Activated CD4-positive, alpha-beta T cell treated with anti-CD3 and anti-CD28 coated beads, Interleukin-2, amount 50 U/mL, for 16 hours (primary cell): Measurements from ENCODE around the gene RMND5A.
A peak's percentile ranks its signal among the peaks of the same experiment; 100 is the strongest.
"Not testable (repeated sequence)": the region's sequence is repeated elsewhere in the genome, so short reads cannot be mapped to it uniquely, and the experiment has no call there.

ENCODE experiments used
- DNase-seq: peaks from one replicate; pipeline ENCODE4 v3.0.0-alpha.2; 2020

Gene RMND5A

DNA sequence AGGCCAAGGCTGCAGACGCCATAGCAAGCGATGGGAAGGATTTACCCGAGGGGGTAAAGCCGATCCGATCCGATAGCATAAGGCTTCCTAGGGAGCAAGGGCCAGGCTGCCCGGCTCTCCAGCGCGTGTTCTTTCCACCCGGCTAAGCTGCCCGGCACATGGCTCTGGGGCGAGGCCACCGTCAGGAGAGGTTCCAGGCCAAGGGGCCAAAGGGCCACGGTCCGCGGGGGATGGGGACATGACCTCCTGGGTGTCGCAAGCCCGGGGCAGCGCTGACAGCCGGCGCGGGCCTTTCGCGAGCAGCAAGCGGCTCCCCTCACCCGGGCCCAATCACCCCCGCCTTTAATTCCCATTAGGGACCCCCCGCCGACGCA lies 841 bp upstream of the RMND5A start:
- not testable (repeated sequence) for DNase-seq

DNA sequence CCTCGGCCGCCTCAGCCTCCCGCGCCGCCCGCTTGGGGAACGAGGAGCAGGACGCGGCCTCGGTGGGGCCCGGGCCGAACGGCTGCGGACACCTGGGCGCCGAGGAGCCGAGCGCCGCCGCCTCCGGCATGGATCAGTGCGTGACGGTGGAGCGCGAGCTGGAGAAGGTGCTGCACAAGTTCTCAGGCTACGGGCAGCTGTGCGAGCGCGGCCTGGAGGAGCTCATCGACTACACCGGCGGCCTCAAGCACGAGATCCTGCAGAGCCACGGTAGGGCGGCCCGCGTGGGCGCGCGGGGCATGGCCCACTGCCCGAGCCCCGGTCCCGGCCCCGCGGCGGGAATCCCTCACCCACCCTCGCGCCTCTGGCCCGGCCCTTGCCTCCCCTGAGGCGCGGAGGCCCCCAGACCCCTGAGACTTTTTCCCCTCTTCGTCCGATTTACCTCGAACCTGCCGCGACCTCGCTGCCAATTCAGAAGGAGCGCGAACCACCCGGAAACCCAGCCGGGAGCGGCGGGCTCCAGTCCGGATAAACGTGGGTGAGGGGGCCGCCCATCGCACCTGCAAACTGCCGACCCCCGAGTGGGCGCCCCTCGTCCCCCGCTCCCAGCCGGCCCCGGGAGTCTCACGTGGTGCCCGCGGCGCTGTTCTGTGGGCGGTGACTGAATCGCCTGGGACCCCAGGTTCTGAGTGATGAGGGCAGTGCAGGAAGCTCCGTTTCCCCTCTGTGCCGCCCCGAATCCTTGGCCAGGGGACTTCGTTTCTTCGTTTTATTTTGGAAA lies 639 bp downstream of the RMND5A start:
- peak; percentile 51 for DNase-seq

DNA sequence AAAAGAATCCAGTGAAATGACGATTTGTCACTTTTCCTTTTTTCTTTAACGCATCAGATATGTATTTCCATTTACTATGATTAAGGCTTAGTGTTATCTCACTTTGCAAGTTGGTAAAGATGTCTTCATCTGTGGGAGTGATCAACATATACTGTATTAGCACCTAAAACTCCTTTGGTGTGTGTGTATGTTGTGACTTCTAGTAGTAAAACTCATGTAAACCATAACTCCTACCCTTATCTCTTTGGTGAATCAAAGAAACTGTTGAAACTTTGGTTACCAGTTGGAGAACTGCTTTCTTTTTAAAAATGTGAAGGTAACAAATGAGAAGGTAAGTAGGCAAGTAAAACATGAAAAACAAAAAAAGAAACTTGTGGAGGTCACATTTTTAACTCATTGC lies 5.6 kb downstream of the RMND5A start:
- DNase-seq: not testable (repeated sequence)

DNA sequence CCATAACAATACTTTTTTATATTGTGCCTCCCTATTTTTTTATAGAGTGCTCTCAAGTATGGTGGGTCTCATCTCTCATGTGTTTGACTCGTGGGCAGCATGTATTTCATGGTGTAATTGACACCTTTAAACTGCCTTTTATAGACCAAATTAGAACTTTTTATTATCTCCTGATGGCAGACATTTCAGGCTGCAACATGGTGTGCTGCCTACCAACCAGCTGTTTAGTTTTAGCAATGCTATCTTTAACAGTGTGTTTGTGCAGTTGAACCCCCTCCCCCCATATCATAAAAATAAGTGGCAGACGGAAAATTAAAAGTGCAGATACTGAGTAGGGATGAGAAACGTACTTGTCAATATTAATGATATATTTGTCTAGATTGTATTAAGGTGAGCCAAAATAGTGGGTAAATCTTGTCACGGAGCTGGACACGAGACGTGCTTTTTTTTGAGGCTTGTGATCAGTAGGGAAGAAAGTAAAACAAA lies 12.0 kb downstream of the RMND5A start:
- DNase-seq: not testable (repeated sequence)

DNA sequence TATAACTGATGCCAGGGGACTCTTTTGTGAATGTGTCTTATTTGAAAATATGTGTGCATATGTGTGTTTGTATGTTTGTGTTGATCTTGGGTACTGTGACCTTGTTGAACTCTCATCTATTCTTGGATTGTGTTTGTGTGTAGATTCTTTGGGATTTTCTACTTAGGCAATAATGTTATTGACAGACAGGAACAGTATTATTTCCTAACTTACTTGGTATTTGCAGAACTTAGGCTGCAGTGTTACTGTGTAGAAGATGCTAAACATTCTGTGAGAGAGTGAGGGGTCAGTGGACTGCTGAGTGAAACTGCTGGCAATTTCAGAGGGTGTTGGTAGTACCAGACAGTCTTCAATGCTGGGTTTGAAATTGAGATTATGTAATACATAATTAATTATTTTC lies 12.7 kb downstream of the RMND5A start:
- not testable (repeated sequence) for DNase-seq

DNA sequence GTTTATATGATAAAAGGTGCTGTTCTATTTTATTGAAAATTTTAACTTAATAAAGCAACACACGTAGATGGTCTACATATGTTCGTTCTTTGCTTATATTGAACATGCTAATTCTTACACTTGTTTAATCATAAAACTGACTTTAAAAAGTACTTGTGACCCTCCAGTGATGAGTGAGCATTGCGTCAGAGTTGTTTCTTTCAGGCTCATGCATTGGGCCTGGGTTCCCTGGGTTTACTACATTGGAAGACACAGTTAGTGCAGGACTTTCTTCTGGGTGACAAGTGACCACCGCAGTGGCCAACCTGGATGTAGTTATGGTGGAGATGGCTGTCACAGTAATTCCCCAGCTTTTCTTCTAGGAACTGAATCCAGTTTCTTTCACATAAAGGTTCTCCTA lies 13.4 kb downstream of the RMND5A start:
- not testable (repeated sequence) for DNase-seq

DNA sequence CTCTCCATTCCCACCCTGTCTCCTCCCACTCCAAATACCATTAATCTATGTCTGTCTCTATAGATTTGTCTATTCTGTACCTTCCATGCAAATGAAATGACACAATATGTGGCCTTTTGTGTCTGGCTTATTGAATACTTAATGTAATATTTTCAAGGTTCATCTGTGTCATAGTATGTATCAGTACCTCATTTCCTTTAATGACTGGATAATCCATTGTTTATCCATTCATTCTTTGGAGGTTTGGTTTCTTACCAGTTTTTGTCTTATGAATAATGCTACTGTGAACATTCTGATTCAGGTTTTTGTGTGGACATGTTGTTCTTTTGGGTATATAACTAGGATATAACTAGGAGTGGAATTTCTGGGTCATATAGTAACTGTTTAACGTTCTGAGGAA lies 14.8 kb downstream of the RMND5A start:
- DNase-seq: not testable (repeated sequence)

DNA sequence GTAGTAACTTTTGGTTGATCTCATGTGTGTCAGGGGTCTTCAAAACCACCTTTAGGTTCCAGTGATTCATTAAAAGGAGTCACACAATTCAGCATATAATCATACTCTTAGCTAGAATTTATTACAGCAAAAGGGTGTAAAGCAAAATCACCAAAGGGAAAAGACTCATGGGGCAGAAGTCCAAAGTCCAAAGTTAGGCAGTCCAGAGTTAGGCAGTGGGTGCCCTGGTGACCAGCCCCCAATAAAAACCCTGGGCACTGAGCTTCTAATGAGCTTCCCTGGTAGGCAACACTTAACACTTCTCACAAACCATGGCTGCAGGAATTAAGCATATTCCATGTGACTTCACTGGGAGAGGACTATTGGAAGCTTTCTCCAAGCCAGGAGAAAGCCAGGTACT lies 19.4 kb downstream of the RMND5A start:
- not testable (repeated sequence) for DNase-seq

DNA sequence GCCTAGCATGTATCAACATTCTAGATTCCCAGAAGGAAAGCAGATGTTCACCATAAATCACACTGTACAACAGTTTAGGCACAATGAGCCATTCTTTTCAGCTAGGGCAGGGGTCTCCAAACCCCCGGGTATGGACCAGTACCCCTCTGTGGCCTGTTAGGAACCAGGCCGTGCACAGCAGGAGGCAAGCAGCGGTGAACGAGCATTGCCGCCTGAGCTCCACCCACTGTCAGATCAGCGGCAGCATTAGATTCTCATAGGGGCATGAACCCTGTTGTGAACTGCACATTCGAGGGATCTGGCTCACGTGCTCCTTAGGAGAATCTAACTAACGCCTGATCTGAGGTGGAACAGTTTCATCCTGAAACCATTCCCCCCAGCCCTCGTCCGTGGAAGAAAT lies 19.8 kb downstream of the RMND5A start:
- DNase-seq: not testable (repeated sequence)

DNA sequence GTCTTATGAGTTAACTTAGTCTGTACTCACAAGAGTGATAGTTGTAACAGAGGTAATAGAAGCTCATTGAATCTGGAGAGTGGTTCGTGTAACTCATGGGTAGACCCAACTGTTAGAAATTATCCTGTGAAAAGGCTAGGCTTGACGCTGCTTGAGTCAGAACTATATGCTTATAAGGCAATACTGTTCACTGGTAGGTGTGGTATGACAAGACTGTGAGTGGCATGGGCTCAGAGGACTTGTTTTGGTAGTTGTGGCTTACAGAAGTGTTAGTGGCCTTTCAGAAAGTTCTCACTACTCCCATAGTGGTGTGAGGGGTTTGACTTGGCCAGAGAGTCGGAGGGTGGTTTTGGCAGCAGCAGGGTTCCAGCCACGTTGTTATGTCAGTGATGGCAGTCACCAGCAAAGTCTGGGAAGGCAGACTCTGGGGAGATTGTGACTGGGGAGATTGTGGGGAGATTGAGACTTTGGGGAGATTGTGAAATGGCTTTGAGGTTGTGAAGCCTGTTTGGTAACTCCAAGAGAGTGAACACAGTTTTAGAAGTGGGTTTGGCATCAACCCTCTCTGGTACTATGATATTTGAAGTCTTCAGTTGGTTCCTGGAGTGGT lies 21.9 kb downstream of the RMND5A start:
- DNase-seq: not testable (repeated sequence)

DNA sequence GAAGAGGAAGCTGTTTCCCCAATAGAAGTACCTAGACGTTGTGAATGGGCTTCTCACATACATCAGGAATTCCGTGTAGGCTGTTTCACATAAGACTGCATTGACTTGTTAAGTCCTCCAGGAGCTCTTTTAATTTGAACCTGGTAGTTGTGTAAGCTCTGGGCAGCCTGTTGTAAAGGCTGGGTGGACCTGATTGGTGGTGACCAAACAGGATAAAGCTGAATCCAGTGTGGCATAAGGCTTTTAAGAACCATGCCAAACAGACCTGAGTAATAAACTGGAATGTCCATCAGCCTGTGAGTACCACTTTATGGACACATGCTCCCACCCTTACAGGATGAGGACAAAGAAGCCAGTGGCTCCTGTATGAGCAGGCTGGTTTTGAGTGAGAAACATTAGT lies 24.1 kb downstream of the RMND5A start:
- no peak for DNase-seq

DNA sequence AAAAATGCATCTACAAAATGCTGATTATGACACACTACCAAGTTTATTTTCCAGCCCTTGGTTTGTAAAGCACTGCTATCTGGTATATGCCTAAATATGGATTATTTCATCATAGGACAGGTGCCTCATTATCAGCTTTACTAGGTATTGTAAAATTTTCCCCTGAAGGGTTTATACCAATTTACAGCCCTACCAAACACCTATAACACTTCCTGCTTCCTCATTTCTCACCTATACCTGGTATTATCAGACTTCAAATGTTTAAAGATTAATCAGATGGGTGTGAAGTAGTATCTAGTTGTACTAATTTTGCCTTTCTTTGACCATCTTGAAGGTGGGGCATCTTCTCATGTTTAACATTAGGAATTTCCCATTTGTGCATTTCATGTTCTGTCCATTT lies 26.8 kb downstream of the RMND5A start:
- DNase-seq: no peak

DNA sequence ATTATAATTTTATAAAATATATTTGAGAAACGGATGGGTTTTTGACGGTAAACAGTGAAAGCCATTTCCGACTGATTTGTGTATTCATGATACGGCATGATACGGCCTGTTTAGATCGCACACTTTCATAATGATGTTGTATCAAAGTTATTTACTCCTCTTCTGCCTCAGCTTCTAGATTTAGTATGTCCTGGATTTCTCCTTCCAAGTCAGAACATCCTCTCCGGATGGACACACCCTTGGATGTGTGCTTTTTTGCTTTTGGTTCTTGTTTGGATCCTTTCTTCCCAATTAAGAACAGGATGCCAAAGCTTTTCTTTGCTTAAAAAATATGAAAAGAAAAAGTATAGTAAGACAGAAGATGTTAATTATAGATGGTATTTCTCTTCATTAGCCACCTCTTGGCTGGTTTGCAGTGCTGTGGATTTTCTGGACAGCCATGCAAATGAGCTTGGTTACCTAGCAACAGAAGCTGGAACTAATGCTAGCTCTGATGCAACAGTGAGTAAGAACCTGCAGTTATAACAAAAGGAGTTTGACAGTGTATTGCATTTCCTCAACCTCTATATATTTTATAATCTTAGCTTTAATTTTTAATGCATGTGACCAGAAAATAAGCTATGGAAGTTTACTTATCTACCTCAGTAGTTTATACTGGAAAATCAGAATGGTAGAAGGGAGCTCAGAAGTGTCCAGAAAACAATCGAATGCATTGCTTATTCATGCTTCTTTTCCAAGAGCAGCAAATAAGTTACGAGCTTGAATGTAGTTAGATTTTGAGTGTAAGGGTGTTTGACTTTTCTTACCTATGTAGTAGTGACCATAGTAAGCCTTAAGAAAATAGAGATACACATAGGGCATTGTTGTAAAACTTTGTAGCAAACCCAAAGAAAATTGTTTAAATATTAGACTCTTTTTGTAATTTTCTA lies 27.9 kb downstream of the RMND5A start:
- peak; percentile 37 for DNase-seq

DNA sequence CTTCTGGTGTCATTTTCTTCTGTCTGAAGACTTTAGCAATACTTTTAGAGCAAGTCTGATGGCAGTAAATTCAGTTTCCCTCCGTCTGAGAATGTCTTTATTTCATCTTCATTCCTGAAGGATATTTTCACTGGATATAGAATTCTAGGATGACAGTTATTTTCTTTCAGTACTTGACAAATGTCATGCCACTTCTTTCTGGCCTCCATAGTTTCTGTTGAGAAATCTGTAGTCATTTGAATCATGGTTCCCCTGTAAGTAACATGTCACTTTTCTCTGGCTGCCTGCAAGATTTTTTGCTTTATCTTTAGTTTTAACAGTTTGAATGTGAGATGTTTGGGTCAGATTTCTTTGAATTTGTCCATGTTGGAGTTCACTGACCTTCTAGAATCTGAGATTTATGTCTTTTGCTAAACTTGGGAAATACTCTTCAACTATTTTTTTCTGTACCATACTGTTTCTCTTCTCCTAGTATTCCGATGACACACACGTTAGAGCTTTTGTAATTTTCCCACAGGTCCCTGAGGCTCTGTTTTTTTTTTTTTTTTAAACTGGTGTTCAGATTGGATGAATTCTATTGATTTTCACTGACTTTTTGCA lies 30.2 kb downstream of the RMND5A start:
- no peak for DNase-seq

DNA sequence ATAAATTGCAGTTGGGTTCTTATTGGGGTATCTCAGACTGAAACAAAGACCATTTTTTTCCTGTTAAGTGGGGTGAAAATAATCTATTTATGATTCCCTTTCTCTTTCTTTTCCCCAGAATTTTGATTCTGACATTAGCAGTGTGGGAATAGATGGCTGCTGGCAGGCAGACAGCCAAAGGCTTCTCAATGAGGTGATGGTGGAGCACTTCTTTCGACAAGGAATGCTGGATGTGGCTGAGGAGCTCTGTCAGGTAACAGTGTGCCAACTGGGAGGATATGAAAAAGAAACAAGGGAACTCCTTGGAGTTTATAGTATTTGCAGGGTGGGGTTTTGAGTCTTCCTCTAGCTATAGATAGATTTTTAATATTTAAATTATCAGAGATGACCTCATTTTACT lies 31.7 kb downstream of the RMND5A start:
- no peak for DNase-seq

DNA sequence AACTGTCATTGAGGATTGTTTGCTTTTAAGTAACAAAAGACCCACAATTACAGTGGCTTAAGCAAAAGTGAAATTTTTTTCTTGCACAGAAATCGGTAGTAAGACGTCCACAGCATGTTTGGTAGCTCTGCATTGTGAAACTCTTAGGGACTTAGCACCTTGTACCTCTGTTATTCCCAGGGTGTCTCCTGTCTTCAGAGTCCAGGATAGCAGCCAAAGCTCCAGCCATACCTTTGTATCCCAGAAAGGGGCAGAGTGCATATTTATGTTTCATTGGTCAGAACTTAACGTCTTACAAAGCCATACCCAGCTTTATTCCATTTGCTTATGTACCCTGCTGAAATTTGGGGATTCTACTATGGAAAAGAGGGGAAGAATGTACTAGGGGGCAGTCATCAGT lies 32.8 kb downstream of the RMND5A start:
- no peak for DNase-seq

DNA sequence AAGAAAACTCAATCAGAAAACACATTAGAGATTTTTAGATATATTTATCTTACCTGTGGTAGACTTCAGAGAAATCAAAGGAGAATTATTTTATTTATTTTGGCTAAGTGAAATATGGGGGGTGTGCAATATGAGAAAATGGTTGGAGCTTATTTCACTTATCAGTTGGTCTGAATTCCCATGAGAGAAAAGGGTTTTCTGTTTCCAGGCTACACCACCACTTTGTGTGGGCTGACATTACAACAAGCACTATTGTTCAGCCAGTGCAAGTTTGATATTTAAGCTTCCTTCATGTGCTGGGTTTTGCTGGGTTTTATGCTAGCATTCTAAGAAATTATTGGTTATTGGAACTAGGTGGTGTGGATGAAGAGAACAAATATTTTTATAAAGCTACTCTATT lies 33.5 kb downstream of the RMND5A start:
- no peak for DNase-seq

DNA sequence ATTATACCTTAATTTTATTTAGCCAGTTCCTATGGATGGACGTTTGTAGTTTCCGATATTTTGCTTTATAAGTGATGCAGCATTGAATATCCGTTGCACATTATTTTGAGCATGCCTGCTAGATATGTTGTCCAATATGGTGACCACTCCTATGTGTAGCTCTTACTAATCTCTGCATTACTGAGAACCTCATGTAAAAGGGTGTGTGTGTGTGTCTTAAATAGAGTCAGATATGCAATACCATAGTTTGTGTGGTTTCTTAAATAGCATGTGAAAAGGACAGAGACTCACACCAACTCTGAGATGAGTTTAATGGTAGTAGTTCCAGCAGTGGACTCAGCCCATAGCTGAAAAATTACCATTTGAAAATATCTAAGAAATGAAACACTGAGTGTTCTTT lies 38.3 kb downstream of the RMND5A start:
- no peak for DNase-seq

DNA sequence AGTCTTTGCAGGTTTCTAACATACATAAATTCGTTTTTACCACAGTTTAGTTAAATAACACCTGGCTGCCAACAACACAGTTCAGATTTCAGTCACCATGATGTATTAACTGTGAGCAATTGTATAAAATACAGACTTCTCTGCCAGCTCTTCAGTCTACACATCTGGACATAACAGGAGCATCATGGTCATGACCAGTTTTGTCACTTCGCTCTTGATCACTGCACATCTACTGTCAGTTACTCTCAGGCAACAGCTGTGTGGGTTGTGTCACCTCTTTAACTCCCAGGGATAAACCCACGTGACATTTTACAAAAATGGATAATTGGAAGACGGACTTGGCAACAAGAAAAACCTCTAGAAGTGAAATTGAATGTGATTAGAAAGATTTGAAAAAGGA lies 40.3 kb downstream of the RMND5A start:
- no peak for DNase-seq

DNA sequence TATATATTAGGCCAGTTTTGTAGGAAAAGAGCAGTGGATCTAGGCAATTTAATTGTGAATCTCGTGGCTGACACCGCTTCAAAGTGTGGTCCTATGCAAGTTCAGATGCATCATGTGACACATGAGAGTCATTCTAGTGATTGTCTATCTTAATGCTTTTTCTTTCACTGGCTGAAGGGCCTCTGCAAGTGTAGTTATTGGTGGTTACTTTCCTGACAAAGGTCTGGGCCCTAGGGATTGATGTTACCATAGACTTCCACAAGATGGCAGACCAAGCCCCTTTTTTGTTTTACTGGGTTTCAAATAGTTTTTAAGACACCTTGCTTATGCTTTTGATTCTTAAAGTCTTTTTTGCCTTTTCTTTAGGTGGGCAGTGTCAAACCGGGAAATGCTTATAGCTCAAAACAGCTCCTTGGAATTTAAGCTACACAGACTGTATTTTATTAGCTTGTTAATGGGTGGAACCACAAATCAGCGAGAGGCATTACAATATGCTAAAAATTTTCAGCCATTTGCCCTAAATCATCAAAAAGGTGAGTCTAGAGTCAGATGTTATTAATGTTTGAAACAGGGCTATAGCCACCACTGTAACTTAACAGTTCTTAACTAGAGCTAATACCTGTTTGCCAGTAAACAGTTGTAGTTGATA lies 44.7 kb downstream of the RMND5A start:
- DNase-seq: peak; percentile 51

DNA sequence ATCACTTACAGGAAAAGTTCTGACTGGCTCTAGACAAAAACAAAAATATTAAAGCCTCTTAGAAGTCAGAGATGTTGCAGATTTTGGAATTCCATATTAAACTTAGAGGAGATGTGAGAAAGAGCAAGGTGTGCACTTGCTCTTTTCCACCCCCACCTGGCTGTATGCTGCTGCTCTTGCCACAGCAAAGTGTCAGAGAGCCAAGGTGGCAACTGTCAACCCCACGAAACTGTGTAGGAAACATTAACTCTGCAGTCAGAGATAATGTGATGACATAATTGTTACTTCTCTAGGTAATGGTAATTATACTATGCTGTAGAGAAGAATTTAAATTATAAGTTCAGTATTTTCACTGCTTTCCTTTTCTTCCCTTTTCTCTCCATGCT lies 45.2 kb downstream of the RMND5A start:
- DNase-seq: no peak

DNA sequence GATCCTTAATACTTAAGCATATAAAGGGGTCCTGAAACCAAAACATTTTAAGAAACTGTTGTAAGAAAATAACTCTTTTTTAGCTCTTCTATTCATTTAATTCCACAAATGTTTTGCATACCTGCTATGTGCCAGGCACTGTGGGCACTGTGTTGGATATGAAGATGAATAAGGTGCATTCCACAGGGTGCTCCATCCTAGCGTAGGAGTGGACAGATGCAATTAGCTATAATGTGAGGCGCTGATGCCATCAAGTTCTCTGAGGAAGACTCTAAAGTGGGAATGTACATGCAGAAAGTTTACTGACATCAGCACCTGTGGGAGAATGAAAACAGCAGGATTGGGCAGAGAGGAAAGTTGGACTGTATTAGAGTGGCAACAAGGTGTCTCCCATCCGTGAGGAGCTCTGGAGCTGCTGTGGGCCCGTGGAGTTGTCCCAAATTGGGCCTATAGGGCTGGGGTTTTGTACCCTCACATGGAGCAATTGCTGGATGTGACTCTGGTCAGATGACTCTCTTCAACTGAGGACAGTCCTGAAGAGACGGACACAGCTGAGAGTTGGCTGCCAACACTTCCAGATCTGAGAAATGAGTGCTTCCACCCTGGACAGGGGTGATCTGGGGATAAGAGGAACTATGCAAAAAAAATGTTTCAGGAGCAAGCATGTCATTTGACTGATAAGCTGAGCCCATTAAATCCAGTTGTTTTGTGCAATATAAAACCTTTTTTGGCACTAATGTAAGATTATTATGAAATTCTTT lies 48.3 kb downstream of the RMND5A start:
- no peak for DNase-seq
